DOHH2 (cell line): ENCODE measurements around the gene DOCK10.

Source experiments
- H3F3A ChIP-seq: fragments of 200-600 bp; sonication (generic), shearing (Covaris generic); 2 replicates; pipeline ENCODE4 v1.6.0; 2016; ENCODE audit warnings: antibody characterized with exemption, mild to moderate bottlenecking; ENCODE audit not compliant: control insufficient read depth, insufficient read depth
- H3K27ac ChIP-seq: fragments of 200-600 bp; sonication (generic); 2 replicates; pipeline ENCODE4 v1.5.1; 2014; ENCODE audit warnings: low read depth, mild to moderate bottlenecking, low read length, moderate library complexity
- H3K27me3 ChIP-seq: fragments of 200-600 bp; sonication (generic); 2 replicates; pipeline ENCODE4 v1.6.1; 2014; ENCODE audit warnings: mild to moderate bottlenecking, low read length, mixed read lengths; ENCODE audit not compliant: control insufficient read depth
- H3K36me3 ChIP-seq: fragments of 200-600 bp; sonication (generic); 2 replicates; pipeline ENCODE4 v1.6.1; 2014; ENCODE audit warnings: mild to moderate bottlenecking, low read length, moderate library complexity, mixed read lengths; ENCODE audit not compliant: control insufficient read depth
- H3K4me1 ChIP-seq: fragments of 200-600 bp; sonication (generic); 2 replicates; pipeline ENCODE4 v1.6.1; 2014; ENCODE audit warnings: mild to moderate bottlenecking, low read length, mixed read lengths; ENCODE audit not compliant: control insufficient read depth
- H3K4me2 ChIP-seq: fragments of 200-600 bp; sonication (generic); 2 replicates; pipeline ENCODE4 v1.6.0; 2014; ENCODE audit warnings: mild to moderate bottlenecking, low read length, moderate library complexity
- H3K4me3 ChIP-seq: fragments of 200-600 bp; sonication (generic); 2 replicates; pipeline ENCODE4 v1.5.1; 2014; ENCODE audit warnings: mild to moderate bottlenecking, low read length, mixed read lengths
- H3K79me2 ChIP-seq: fragments of 200-600 bp; sonication (generic); 2 replicates; pipeline ENCODE4 v1.6.1; 2014; ENCODE audit warnings: mild to moderate bottlenecking, low read length, mixed read lengths; ENCODE audit not compliant: control insufficient read depth
- H3K9me2 ChIP-seq: fragments of 200-600 bp; sonication (generic); replicated peaks from 2 replicates; pipeline ENCODE4 v1.6.1; 2014; ENCODE audit warnings: mild to moderate bottlenecking, low read length, mixed read lengths; ENCODE audit not compliant: control insufficient read depth
- H3K9me3 ChIP-seq: fragments of 200-600 bp; sonication (generic); 2 replicates; pipeline ENCODE4 v1.6.1; 2014; ENCODE audit warnings: antibody characterized with exemption, low read length, mixed read lengths; ENCODE audit not compliant: control insufficient read depth, insufficient read depth
- H4K20me1 ChIP-seq: fragments of 200-600 bp; sonication (generic); 2 replicates; pipeline ENCODE4 v1.6.0; 2014; ENCODE audit warnings: low read depth, mild to moderate bottlenecking, antibody characterized with exemption, low read length, moderate library complexity; ENCODE audit not compliant: control insufficient read depth, insufficient read depth
- CTCF ChIP-seq: fragments of 200-600 bp; sonication (generic); IDR thresholded peaks from one replicate; pipeline ENCODE4 v1.5.1; 2014; ENCODE audit warnings: antibody characterized with exemption, mild to moderate bottlenecking, low read depth, low read length; ENCODE audit not compliant: poor library complexity, severe bottlenecking
- EZH2phosphoT487 ChIP-seq: fragments of 200-600 bp; sonication (generic); IDR thresholded peaks from 2 replicates; pipeline ENCODE4 v1.6.1; 2017; ENCODE audit warnings: borderline replicate concordance, mild to moderate bottlenecking, antibody characterized with exemption, low read length, moderate library complexity, mixed read lengths

DOCK10 gene

GRCh38 chr2:225086915-225087314 is 44.6 kb upstream of the DOCK10 start:
- Histone ChIP-seq H3K4me2 (no peak overlapping the region), H3K9me3 (no peaks in the 10 kb centered on the region), H4K20me1 (no peaks in the 10 kb centered on the region), H3F3A (no peaks in the 10 kb centered on the region), H3K27me3 (no peaks in the 10 kb centered on the region; the same call in 1 of the 2 replicates), H3K4me1 (no peaks in the 10 kb centered on the region), H3K36me3 (no peaks in the 10 kb centered on the region), H3K4me3 (no peak overlapping the region), H3K79me2 (no peaks in the 10 kb centered on the region), H3K27ac (no peak overlapping the region), H3K9me2 (no peaks in the 10 kb centered on the region)
- TF ChIP-seq CTCF: no peak

- Histone ChIP-seq H3K27me3 (no peaks in the 10 kb centered on the region; the same call in 1 of the 2 replicates), H3K27ac (no peak overlapping the region), H3K9me2 (no peaks in the 10 kb centered on the region), H3K4me3 (no peak overlapping the region), H3K4me2 (no peak overlapping the region), H3K4me1 (no peaks in the 10 kb centered on the region), H4K20me1 (no peaks in the 10 kb centered on the region), H3K36me3 (no peaks in the 10 kb centered on the region), H3F3A (no peaks in the 10 kb centered on the region), H3K9me3 (no peaks in the 10 kb centered on the region), H3K79me2 (no peaks in the 10 kb centered on the region)
- TF ChIP-seq EZH2phosphoT487 (no peak), CTCF (no peak)
Observed at GRCh38 chr2:225086439-225086838, 44.2 kb upstream of the DOCK10 start.

GRCh38 chr2:225083276-225083675 is 41.0 kb upstream of the DOCK10 start:
- no peaks in the 10 kb centered on the region for H3K4me1 ChIP-seq
- no peaks in the 10 kb centered on the region for H3F3A ChIP-seq
- no peaks in the 10 kb centered on the region for H3K9me3 ChIP-seq
- no peaks in the 10 kb centered on the region for H3K9me2 ChIP-seq
- no peak overlapping the region for H3K4me2 ChIP-seq
- no peaks in the 10 kb centered on the region for H3K79me2 ChIP-seq
- no peaks in the 10 kb centered on the region for H4K20me1 ChIP-seq
- H3K4me3 ChIP-seq: no peak overlapping the region
- TF ChIP-seq EZH2phosphoT487 (no peak), CTCF (no peak)
- H3K36me3 ChIP-seq: no peaks in the 10 kb centered on the region
- H3K27me3 ChIP-seq: no peaks in the 10 kb centered on the region; the same call in 1 of the 2 replicates
- no peak overlapping the region for H3K27ac ChIP-seq

- Histone ChIP-seq H3F3A (no peaks in the 10 kb centered on the region), H3K4me1 (no peaks in the 10 kb centered on the region), H3K36me3 (no peaks in the 10 kb centered on the region), H3K4me3 (no peak overlapping the region), H3K4me2 (no peak overlapping the region), H3K79me2 (no peaks in the 10 kb centered on the region), H3K9me2 (no peaks in the 10 kb centered on the region), H4K20me1 (no peaks in the 10 kb centered on the region), H3K27me3 (peaks cover 3% of the 10 kb centered on the region; the same call in 1 of the 2 replicates), H3K9me3 (no peaks in the 10 kb centered on the region), H3K27ac (no peak overlapping the region)
- TF ChIP-seq CTCF: no peak
- TF ChIP-seq EZH2phosphoT487: no peak
Observed at GRCh38 chr2:225076125-225076524, 33.9 kb upstream of the DOCK10 start.
